ENCODE measurements around the gene SPATA31E1. TPM values are rescaled to one million over a fixed set of nuclear protein-coding genes. Genes with fewer than 3 reads are reported as not detected.

The SPATA31E1 gene
- total RNA-seq, 1 experiment from 2014 or later = 0.04 TPM

DNA sequence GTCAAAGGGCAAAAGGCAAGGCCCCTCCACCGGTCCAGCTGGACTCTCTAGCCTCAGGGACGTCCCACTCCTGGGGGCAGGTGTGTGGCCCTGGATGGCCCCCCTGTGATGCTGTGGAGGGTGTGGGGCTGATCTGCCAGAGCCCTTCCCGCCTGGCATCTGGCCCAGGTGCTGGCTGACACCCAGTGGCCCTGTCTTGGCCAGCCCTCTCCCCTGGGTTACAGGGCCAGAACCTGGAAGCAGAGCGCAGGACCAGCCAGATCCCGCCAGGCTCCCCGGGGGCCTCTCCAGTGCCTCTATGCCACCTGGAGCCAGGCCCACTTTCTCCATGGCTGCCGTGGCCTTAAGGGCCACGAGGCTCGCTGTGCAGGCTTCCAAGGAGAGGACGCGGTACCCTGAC, 22.9 kb upstream of the SPATA31E1 start:
- CTCF ChIA-PET = no interaction called here
- Histone ChIP-seq H3K9ac (ENCODE audit: low read length) (no peak overlapping the region), H4K20me1 (ENCODE audit: low read length) (no peaks in the 10 kb centered on the region), H3K4me2 (ENCODE audit: low read length) (no peak overlapping the region), H3K36me3 (ENCODE audit: low read depth, low read length) (no peaks in the 10 kb centered on the region), H3K4me3 (ENCODE audit: low read length) (no peak overlapping the region), H3K79me2 (ENCODE audit: low read length) (no peaks in the 10 kb centered on the region), H3K27me3 (ENCODE audit: low read length) (no peaks in the 10 kb centered on the region), H3F3A (ENCODE audit: low read length, unreplicated experiment) (no peaks in the 10 kb centered on the region), H3K4me1 (ENCODE audit: insufficient read depth, low read length) (peaks cover 18% of the 10 kb centered on the region), H3K27ac (ENCODE audit: low read length) (no peak overlapping the region), H2AFZ (ENCODE audit: low read length) (no peak overlapping the region), H3K9me2 (replicated peaks; ENCODE audit: low read length) (no peaks in the 10 kb centered on the region), H3K9me3 (ENCODE audit: low read length) (no peaks in the 10 kb centered on the region)
- DNase-seq = no peak
- POLR2A ChIA-PET (ENCODE audit: unreplicated experiment) = no interaction called here
- intact Hi-C loops (cut with micrococcal nuclease) = no loop called here
- TF ChIP-seq EZH2phosphoT487 (IDR thresholded peaks at IDR 0.05; ENCODE audit: borderline replicate concordance, low read length) (no peak), CTCF (conservative IDR thresholded peaks at IDR 0.05; ENCODE audit: low read depth, low read length) (no peak), EZH2 (IDR thresholded peaks at IDR 0.05; ENCODE audit: low read length, unreplicated experiment) (no peak)
- no TSS peak for BruUV-seq (replicated peaks)
- ATAC-seq = no peak

GRCh38 chr9:87861332-87861731, 21.3 kb upstream of the SPATA31E1 start:
- Histone ChIP-seq H3K4me1 (ENCODE audit: insufficient read depth, low read length) (peaks cover 22% of the 10 kb centered on the region), H4K20me1 (ENCODE audit: low read length) (no peaks in the 10 kb centered on the region), H2AFZ (ENCODE audit: low read length) (no peak overlapping the region), H3K4me2 (ENCODE audit: low read length) (no peak overlapping the region), H3K36me3 (ENCODE audit: low read depth, low read length) (no peaks in the 10 kb centered on the region), H3K9me3 (ENCODE audit: low read length) (no peaks in the 10 kb centered on the region), H3K4me3 (ENCODE audit: low read length) (no peak overlapping the region), H3K9me2 (replicated peaks; ENCODE audit: low read length) (no peaks in the 10 kb centered on the region), H3K27me3 (ENCODE audit: low read length) (no peaks in the 10 kb centered on the region), H3K27ac (ENCODE audit: low read length) (no peak overlapping the region), H3K9ac (ENCODE audit: low read length) (no peak overlapping the region), H3K79me2 (ENCODE audit: low read length) (no peaks in the 10 kb centered on the region), H3F3A (ENCODE audit: low read length, unreplicated experiment) (no peaks in the 10 kb centered on the region)
- ChIA-PET POLR2A (ENCODE audit: unreplicated experiment) (no interaction called here), CTCF (no interaction called here)
- TF ChIP-seq CTCF (conservative IDR thresholded peaks at IDR 0.05; ENCODE audit: low read depth, low read length) = no peak
- no peak for TF ChIP-seq EZH2phosphoT487 (IDR thresholded peaks at IDR 0.05; ENCODE audit: borderline replicate concordance, low read length)
- TF ChIP-seq EZH2 (IDR thresholded peaks at IDR 0.05; ENCODE audit: low read length, unreplicated experiment) = no peak
- no TSS peak for BruUV-seq (replicated peaks)
- intact Hi-C loops (cut with micrococcal nuclease) = no loop called here
- DNase-seq = no peak
- no peak for ATAC-seq

DNA sequence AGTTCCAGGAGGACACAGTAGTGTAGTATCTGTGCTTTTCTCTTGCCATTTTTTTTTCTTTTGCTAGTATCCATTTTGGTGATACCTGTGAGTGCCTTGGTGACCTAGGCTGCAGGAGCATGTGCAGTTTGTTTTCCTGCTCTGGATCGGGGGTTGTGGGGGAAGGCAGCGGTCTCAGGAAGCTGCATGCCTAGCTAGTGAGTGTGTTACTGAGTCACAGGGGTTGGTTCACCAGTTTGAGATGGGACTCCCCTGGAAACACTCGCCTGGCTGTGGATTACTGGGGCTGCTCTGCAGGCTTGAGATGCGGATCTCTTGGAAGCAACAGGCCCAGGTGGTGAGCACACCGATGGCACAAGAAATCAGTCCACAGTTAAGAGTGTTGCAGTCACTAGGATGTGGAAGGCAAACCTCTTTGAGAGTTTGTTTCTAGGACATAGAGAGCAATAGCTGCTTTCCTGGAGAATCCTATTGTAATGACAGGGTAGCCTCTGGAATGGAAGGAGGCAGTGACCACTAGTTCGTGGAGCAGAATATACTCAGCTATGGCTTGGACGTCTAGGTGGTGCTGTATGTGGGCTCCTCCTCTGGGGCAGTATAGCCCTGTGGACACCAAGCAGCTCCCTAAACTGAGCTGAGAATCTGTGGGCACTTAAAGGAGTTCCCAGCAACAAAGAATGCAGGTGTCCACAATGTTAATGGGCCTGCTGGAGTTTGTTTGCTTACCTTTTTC, 20.0 kb upstream of the SPATA31E1 start:
- H3K4me3 ChIP-seq (ENCODE audit: low read length) = peak overlapping the region; percentile 32; the same call in 1 of the 2 replicates
- intact Hi-C loops (cut with micrococcal nuclease) = no loop called here
- ATAC-seq (no peak; the same call in 1 of the 2 replicates), DNase-seq (peak; percentile 73)
- peak overlapping the region; percentile 69 for H3K4me2 ChIP-seq (ENCODE audit: low read length)
- H2AFZ ChIP-seq (ENCODE audit: low read length) = peak overlapping the region; percentile 65
- CTCF ChIA-PET = no interaction called here
- no TSS peak for BruUV-seq (replicated peaks)
- no peaks in the 10 kb centered on the region for H3K36me3 ChIP-seq (ENCODE audit: low read depth, low read length)
- POLR2A ChIA-PET (ENCODE audit: unreplicated experiment) = no interaction called here
- H3F3A ChIP-seq (ENCODE audit: low read length, unreplicated experiment) = no peaks in the 10 kb centered on the region
- peak overlapping the region; percentile 65 for H3K27ac ChIP-seq (ENCODE audit: low read length)
- H3K27me3 ChIP-seq (ENCODE audit: low read length) = no peaks in the 10 kb centered on the region
- TF ChIP-seq EZH2phosphoT487 (IDR thresholded peaks at IDR 0.05; ENCODE audit: borderline replicate concordance, low read length) (no peak), EZH2 (IDR thresholded peaks at IDR 0.05; ENCODE audit: low read length, unreplicated experiment) (no peak), CTCF (conservative IDR thresholded peaks at IDR 0.05; ENCODE audit: low read depth, low read length) (no peak)
- no peaks in the 10 kb centered on the region for H3K9me3 ChIP-seq (ENCODE audit: low read length)
- peaks cover 22% of the 10 kb centered on the region for H3K4me1 ChIP-seq (ENCODE audit: insufficient read depth, low read length)
- H4K20me1 ChIP-seq (ENCODE audit: low read length) = no peaks in the 10 kb centered on the region
- no peak overlapping the region for H3K9ac ChIP-seq (ENCODE audit: low read length)
- H3K79me2 ChIP-seq (ENCODE audit: low read length) = no peaks in the 10 kb centered on the region
- H3K9me2 ChIP-seq (replicated peaks; ENCODE audit: low read length) = no peaks in the 10 kb centered on the region

Measured in PC-3 (cell line).